Eye (tissue), 1 donor: ENCODE measurements around the gene CSTF2T.
A peak's percentile ranks its signal among the peaks of the same experiment; 100 is the strongest.

Experiments
- DNase-seq: peaks from one replicate; pipeline ENCODE4 v3.0.0-alpha.2; 2015

The CSTF2T gene

GRCh38 chr10:51699475-51700227, at the start of gene CSTF2T:
TSS of gene CSTF2T (minus strand) at chr10:51699595. CDS start at chr10:51699549, 46 bp downstream.
- peak; percentile 99 for DNase-seq

GRCh38 chr10:51748959-51749358, 49.6 kb upstream of the CSTF2T start:
- no peak for DNase-seq

- DNase-seq: peak; percentile 24
Observed at GRCh38 chr10:51747216-51747615, 47.8 kb upstream of the CSTF2T start.

- DNase-seq: no peak
Observed at GRCh38 chr10:51745397-51745796, 46.0 kb upstream of the CSTF2T start.

- DNase-seq: peak; percentile 27
Observed at GRCh38 chr10:51744235-51745000, 45.0 kb upstream of the CSTF2T start.

- peak; percentile 73 for DNase-seq
Observed at GRCh38 chr10:51743146-51743545, 43.8 kb upstream of the CSTF2T start.

GRCh38 chr10:51733057-51733456, 33.7 kb upstream of the CSTF2T start:
- DNase-seq: no peak

GRCh38 chr10:51729822-51730555, 30.6 kb upstream of the CSTF2T start:
- DNase-seq: peak; percentile 17

GRCh38 chr10:51724038-51724437, 24.6 kb upstream of the CSTF2T start:
- no peak for DNase-seq

- DNase-seq: no peak
Observed at GRCh38 chr10:51718804-51719291, 19.5 kb upstream of the CSTF2T start.

- no peak for DNase-seq
Observed at GRCh38 chr10:51716981-51717380, 17.6 kb upstream of the CSTF2T start.

- no peak for DNase-seq
Observed at GRCh38 chr10:51711519-51711891, 12.1 kb upstream of the CSTF2T start.

- DNase-seq: no peak
Observed at GRCh38 chr10:51709324-51709972, 10.1 kb upstream of the CSTF2T start.

GRCh38 chr10:51708609-51709008, 9.2 kb upstream of the CSTF2T start:
- DNase-seq: no peak

GRCh38 chr10:51707821-51708424, 8.5 kb upstream of the CSTF2T start:
- DNase-seq: no peak

- no peak for DNase-seq
Observed at GRCh38 chr10:51707392-51707791, 8.0 kb upstream of the CSTF2T start.

- DNase-seq: peak; percentile 36
Observed at GRCh38 chr10:51706225-51706624, 6.8 kb upstream of the CSTF2T start.

- no peak for DNase-seq
Observed at GRCh38 chr10:51705774-51706173, 6.4 kb upstream of the CSTF2T start.

GRCh38 chr10:51700228-51700817, 928 bp upstream of the CSTF2T start:
- peak; percentile 76 for DNase-seq

GRCh38 chr10:51699145-51699474, 285 bp downstream of the CSTF2T start:
- DNase-seq: no peak

- no peak for DNase-seq
Observed at GRCh38 chr10:51698473-51699063, 827 bp downstream of the CSTF2T start.

- DNase-seq: no peak
Observed at GRCh38 chr10:51696251-51696650, 3.1 kb downstream of the CSTF2T start.
